NCI-H226 (cell line): Measurements from ENCODE around the gene IFI44.

Experiments used
- DNase-seq: peaks from one replicate; pipeline ENCODE4 v3.0.0-alpha.2; 2015

IFI44 gene, protein sequence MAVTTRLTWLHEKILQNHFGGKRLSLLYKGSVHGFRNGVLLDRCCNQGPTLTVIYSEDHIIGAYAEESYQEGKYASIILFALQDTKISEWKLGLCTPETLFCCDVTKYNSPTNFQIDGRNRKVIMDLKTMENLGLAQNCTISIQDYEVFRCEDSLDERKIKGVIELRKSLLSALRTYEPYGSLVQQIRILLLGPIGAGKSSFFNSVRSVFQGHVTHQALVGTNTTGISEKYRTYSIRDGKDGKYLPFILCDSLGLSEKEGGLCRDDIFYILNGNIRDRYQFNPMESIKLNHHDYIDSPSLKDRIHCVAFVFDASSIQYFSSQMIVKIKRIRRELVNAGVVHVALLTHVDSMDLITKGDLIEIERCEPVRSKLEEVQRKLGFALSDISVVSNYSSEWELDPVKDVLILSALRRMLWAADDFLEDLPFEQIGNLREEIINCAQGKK

DNA sequence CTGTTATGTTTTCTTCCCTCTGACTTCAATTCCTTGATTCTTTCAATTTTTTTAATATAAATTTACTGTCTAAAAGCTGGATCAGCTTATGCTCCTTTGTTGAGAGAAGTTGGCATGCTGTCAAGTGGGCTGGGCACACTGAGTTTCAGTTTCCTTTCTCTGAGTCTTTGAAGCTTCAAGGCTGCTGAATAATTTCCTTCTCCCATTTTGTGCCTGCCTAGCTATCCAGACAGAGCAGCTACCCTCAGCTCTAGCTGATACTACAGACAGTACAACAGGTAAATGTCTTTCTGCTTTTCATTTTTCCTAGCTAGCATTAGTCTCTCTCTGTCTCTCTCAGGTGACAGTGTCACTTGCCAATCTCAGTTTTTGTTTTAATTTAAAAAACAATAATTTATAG lies at the start of gene IFI44:
Gene IFI44, plus strand, starts transcription at position 204 of the 400 bp plus-strand sequence. CDS start 365 bp downstream, outside the sequence.
- DNase-seq = peak; percentile 78

DNA sequence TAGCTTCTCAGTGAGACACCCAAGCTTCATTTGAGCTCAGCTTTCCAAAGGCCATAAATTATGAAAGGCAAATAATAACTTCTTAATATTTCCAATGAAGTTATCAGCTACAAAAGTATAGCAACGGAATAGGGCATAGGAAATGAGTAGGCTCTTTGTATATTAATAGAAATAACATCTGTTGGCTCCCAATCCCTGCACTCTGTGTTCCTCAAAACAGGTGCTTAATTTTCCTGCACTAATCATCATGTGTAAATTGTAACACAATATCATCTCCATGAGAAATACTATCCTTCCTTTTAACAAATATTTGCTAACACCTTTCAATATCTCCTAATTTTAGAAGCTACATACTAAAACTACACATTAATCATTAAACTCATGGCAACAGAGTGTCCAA lies 48.6 kb upstream of the IFI44 start:
- DNase-seq = no peak

DNA sequence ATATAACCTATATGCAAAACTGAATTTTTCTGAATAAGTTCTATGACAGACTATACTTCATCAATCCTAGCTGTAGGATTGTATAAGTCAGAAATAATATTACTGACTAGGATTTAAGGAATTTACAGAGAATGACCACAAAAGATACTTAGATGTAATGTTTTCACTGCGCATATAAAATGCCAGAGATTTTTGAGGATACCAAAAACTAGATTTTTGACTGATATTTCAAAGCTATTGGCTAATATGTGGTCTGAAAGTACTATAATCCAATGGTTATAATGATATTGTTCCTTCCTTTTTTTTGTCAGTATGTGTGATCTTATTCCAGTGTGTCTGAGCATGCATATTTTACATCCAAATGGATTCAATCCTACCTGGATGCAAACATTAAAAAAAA lies 46.4 kb upstream of the IFI44 start:
- DNase-seq = no peak

DNA sequence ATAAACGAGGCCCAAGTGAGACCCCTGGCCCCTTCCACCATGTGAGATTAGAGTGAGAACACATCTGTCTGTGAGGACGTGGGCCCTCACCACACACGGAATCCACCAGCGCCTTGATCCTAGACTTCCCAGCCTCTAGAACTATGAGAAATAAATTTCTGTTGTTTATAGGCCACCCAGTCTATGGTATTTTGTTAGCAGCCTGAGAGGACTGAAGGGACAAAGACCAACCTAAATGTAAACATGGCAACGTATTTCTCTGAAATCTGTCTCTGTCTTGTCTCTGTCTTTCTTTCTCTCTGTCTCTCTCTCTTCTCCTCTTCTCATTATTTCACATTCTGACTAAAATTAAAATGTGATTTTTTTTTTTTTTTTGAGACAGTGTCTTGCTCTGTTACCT lies 45.0 kb upstream of the IFI44 start:
- no peak for DNase-seq

DNA sequence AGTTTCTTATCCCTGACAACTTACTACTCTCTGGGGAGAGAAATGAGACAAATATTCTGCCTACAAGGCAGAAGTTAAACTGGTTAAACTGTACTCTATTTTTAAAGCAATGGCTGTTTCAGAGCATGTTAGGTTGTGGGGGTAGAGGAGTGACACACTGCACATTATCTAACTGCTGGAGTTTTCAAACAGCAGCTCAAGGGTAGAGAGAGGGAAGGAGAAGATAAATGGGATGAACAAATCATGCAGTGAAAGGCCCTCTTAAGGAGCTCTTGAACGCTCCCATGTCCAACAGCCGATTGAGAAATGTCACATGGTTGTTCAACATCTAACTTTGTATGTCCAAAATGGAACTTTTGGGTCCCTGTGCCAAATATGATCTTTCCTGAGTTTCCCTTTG lies 43.4 kb upstream of the IFI44 start:
- no peak for DNase-seq

DNA sequence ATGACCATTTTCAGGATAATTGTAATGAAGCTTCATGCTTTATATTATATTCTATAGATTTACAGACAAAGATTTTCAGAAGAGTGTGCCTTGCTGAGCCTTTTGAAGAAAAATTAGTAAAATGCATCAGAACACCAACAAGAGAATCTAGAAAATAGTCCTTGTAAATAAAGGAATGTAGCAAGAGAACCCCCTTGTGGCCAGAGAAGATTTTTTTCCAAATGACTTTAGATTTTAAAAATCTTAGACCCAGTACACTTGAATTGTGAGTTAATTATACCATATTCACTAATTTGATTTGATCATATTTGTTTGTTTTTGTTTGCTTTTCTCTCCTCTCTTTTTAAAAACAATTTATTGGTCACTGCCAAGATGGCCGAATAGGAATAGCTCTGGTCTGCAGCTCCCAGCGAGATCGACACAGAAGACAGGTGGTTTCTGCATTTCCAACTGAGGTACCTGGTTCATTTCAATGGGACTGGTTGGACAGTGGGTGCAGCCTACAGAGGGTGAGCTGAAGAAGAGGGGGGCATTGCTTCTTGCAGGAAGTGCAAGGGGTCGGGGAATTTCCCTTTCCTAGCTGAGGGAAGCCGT lies 42.2 kb upstream of the IFI44 start:
- DNase-seq = no peak

DNA sequence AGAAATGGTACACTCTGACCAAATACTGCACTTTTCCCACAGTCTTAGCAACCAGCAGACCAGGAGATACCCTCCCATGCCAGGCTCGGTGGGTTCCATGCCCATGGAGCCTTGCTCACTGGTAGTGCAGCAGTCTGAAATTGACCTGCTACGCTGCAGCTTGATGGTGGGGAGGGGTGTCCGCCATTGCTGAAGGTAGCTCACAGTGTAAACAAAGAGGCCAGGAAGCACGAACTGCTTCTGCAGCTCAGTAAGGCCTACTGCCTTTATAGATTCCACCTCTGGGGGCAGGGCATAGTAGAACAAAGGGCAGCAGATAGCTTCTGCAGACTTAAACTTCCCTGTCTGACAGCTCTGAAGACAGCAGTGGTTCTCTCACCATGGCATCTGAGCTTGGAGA lies 41.7 kb upstream of the IFI44 start:
- DNase-seq = no peak

DNA sequence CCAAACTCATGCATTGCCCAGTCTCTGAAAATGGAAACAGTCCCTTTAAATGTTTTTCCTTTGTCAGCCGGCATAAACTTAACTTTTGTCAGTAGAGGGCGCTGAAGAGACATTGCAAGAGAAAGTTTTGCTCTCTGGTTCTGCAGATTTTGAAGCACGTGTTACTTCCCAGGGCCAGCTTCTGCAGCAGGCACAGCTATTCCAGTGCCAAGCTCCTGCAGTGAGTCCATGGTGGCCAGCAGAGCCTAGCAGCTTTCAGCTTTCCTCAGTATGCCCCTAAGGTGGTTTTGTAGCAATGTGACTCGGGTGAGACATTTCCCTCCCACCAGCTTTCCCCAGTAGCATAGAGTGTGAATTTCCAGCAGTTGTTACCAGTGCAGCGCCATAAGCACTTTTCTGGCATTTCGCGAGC lies 32.0 kb upstream of the IFI44 start:
- DNase-seq = peak; percentile 68

DNA sequence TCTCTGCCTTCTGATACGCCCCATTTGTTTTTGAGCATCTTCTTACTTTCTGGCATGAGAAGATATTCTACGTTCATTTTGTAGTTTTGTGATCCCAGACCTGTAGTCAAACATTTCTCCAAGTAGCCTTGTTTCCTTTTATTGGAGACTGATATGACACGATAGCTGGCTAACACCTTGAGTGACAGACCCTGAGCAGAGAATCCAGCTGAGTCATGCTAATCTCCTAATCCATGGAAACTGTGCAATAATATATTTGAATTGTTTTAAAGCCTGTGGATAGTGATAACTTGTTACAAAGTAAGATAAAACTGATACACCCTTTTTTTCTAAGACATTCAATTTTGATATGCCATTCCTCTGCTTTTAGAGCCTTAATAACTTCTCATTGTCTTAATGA lies 30.6 kb upstream of the IFI44 start:
- no peak for DNase-seq

DNA sequence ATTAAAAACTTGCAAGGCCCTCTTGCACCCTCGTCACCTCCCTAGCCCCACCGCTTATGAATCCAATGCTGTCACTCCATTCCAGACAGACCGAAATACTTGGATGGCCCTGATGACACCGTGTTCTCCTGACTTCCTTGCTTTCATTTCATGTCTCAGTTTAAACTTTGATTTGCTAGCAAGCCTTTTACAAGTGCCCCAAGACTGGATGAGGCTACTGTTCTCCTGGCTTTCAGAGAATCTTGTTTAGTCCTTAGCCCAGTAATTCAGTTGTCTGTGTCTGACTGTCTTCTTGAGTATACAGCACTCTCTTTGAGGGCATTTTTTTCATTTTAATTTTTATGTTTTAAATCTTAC lies 30.2 kb upstream of the IFI44 start:
- DNase-seq = no peak

DNA sequence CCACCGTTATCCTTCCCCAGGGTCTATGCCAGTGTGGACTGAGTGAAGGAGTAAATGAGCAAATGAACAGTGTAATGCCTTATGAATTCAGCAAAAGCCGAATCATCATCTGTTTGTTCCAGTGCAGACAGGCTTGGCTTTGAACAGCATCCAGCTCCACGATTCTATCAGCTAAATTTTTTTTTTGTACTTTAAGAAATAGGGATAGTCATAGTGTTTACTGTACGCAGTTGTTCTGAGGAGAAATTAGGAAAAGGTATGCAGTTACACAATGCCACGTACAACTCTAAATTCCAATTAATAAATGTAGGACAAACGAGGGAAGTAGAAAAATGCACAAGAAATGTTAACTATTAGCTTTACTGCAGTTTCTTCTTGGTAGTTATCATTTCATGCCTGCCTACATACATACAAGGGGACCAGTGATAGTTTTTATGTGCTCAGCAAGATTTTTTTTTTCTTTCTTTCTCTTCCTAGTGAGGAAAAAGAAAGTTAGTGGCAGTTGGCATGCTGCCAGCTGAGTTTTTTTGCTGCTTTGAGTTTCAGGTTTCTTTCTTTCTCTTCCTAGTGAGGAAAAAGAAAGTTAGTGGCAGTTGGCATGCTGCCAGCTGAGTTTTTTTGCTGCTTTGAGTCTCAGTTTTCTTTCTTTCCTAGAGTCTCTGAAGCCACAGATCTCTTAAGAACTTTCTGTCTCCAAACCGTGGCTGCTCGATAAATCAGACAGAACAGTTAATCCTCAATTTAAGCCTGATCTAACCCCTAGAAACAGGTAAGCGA lies 29.6 kb upstream of the IFI44 start, which contains the start of gene IFI44L:
Gene IFI44L, plus strand, starts transcription at position 646 of the 777 bp plus-strand sequence. CDS start 7,468 bp downstream, outside the sequence.
- peak; percentile 11 for DNase-seq

DNA sequence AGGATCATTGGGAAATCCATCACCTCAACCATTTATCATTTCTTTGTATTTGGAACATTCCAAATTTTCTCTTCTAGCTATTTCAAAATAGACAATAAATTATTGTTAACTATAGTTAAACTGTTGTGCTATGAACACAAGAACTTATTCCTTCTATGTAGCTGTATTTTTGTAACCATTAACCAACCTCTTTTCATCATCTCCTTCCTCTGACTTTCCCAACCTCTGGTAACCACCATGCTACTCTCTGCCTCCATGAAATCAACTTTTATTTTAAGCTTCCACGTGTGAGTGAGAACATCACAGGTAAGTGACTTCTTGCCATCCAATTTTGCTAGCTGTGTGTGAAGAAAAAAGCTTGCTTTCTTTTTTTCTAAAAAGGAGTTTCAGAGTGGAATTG lies 29.0 kb upstream of the IFI44 start:
- no peak for DNase-seq

DNA sequence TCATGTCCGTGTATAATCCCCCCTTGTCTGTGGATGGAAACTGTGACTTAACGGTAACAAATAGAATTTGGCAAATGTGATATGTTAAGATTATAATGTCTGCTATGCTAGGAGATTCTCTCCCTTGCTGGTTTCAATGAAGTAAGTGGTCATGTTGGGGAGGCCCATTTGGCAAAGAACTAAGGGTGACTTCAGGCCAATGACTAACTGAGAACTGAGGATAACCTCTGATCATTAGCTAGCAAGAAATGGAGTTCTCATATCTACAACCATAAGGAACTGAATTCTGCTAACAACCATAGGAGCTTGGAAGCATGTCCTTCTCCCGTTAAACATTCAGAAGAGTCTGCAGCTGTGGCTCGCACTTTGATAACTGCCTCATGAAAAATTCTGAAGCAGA lies 27.1 kb upstream of the IFI44 start:
- DNase-seq = no peak

DNA sequence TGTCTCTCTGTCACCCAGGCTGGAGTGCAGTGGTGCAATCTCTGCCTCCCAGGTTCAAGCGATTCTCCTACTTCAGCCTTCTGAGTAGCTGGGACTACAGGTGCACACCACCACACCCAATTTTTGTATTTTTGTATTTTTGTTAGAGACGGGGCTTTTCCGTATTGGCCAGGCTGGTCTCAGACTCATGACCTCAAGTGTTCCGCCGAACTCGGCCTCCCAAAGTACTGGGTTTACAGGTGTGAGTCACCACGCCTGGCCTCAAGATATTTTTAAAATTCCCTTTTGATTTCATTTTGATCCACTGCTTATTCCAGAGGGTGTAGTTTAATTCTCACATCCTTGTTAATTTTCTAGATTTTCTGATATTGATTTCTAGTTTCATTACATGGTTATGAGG lies 25.6 kb upstream of the IFI44 start:
- no peak for DNase-seq

DNA sequence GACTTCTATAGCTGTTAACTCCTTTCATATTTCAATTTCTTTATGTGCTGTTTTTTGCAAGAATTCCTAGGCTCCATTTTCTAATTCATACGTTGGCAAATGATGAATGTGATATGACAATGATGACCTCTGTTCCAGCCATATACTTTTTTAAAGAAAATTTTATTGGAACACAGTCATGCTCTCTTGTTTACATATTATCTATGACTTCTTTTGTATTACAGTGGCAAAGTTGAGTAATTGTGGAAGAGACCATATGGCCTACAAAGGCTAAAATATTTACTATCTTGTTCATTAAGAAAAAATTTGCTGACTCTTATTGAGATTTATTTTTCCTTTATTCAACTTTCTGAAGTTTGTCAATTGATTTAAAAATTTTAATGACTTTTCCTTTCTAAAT lies 22.3 kb upstream of the IFI44 start:
- no peak for DNase-seq

DNA sequence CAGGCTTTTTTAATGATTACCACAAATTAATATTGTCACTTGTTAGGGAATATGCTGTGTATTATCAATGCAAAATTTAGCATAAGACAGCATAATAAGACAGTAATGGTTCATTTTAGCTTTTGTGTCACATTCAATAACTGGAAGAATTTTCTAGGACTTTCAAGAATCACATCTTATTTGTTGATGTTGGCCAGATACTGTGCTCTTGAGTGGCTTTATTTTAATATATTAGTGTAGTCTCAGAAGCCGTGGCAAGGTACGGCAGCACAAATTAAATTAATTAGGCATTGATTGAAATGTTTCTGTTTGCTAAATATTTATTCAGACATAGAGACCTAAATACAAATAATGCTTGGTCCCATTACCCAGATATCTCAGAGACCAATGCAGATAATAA lies 19.0 kb upstream of the IFI44 start:
- no peak for DNase-seq

DNA sequence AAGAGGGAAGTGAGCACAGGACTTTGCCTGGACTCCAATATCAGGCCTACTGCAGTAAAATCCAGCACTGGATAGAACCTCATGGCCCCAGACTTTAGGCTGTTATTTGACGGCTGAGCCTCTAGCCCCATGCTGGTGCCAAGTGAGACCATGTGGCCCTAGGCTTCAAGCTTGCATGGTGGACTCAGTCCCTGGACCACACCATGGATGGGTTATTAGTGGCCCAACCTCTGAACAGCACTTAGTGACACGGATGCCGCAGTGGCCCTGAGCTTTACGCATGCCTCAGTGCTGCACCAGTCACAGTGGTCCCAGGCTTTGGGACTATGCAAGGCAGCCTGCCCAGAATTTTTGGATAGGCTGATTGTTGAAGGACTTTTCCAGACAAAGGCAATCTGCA lies 16.4 kb upstream of the IFI44 start:
- DNase-seq = no peak

DNA sequence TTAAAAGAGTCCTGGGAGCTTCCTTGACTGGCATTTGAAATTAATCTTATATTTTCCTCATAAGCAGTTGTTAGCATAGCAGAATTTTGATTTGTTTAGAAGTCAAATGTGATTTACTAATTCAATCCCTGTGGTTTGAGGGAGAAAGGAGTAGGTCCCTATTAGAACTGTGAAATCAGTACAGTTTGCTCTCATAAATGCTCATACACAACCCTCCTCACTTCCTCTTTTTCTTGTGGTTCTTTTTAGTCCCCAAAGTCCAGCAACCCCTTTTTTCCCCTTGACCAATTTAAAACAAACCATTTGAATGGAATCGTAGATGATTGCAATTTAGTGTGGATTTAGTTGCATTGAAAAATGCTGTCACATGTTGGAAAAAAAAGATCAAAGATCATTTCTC lies 9.2 kb upstream of the IFI44 start:
- DNase-seq = no peak

DNA sequence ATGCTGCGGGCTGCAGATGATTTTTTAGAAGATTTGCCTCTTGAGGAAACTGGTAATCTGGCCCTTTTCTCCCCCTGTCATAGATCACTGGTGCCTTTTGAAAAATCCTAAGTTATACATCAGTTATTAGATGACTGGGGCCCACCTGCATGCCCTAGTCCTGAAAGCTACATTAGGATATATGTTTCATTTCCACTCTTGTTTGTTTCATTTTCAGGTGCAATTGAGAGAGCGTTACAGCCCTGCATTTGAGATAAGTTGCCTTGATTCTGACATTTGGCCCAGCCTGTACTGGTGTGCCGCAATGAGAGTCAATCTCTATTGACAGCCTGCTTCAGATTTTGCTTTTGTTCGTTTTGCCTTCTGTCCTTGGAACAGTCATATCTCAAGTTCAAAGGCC lies 8.1 kb upstream of the IFI44 start:
- DNase-seq = no peak

DNA sequence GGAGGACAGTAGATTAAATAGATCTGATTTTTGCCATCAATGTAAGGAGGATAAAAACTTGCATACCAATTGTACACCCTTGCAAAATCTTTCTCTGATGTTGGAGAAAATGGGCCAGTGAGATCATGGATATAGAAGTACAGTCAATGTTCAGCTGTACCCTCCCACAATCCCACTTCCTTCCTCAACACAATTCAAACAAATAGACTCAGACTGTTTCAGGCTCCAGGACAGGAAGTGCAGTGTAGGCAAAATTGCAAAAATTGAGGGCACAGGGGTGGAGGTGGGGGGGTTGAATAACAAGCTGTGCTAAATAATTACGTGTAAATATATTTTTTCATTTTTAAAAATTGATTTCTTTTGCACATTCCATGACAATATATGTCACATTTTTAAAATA lies 3.9 kb upstream of the IFI44 start:
- peak; percentile 30 for DNase-seq

DNA sequence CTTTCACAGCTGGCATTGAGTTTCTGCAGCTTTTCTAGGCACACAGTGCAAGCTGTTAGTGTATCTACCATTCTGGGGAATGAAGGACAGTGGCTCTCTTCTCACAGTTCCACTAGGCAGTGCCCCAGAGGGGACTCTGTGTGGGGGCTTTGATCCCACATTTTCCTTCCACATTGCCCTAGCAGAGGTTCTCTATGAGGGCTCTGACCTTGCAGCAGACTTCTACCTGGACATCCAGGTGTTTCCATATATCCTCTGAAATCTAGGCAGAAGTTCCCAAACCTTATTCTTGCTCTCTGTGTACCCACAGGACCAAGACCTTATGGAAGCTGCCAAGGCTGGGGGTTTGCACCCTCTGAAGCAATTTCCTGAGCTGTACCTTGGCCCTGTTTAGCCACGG lies 2.4 kb upstream of the IFI44 start:
- no peak for DNase-seq

DNA sequence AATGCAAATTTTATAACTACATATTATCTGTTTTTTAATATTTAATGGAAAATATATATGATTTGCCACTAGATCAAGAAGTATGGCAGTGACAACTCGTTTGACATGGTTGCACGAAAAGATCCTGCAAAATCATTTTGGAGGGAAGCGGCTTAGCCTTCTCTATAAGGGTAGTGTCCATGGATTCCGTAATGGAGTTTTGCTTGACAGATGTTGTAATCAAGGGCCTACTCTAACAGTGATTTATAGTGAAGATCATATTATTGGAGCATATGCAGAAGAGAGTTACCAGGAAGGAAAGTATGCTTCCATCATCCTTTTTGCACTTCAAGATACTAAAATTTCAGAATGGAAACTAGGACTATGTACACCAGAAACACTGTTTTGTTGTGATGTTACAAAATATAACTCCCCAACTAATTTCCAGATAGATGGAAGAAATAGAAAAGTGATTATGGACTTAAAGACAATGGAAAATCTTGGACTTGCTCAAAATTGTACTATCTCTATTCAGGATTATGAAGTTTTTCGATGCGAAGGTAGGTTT lies 556 bp downstream of the IFI44 start:
- DNase-seq = no peak

DNA sequence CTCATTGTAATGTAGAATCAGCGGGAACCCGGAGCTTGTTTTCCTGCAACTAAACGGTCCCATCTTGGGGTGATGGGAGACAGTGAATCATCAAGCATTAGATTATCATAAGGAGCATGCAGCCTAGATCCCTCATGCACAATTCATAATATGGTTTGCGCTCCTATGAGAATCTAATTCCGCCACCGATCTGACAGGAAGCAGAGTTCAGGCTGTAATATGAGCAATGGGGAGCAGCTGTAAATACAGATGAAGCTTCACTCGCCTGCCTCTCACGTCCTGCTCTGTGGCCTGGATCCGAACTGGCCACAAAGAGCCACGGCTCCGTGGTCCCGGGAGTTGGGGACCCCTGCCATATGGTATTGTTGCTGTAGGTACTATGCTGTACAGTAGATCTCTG lies 1.6 kb downstream of the IFI44 start:
- DNase-seq = no peak
